Esophagus squamous epithelium (tissue), 5 donors: ENCODE data around the gene ATXN1. TPM values are rescaled to one million over a fixed set of nuclear protein-coding genes. Genes with fewer than 3 reads are reported as not detected.

Experiments
- DNase-seq: peaks from one replicate; lab custom pipeline; 2025; lab: John Stamatoyannopoulos, UW
- H3K27ac ChIP-seq, 4 donors: fragments of 200-600 bp; sonication (generic); one replicate each; pipeline ENCODE4 v1.5.1; 2016 to 2019; ENCODE audit warnings: mild to moderate bottlenecking in 1 of 4
- H3K27me3 ChIP-seq, 4 donors: fragments of 200-600 bp; sonication (generic); 1 replicate in 3 of 4; 2 replicates in 1 of 4; pipeline versions ENCODE4 v1.5.1 to v1.6.0; 2017 to 2021; ENCODE audit warnings: antibody characterized with exemption in 1 of 4
- H3K36me3 ChIP-seq, 3 donors: fragments of 200-600 bp; sonication (generic); one replicate each; pipeline ENCODE4 v1.5.1; 2016 to 2019
- H3K4me1 ChIP-seq, 3 donors: fragments of 200-600 bp; sonication (generic); one replicate each; pipeline ENCODE4 v1.5.1; 2017 to 2019
- H3K4me3 ChIP-seq, 4 donors: fragments of 200-600 bp; sonication (generic); 1 replicate in 3 of 4; 2 replicates in 1 of 4; pipeline ENCODE4 v1.5.1; 2016 to 2019; ENCODE audit warnings: mild to moderate bottlenecking in 2 of 4, moderate library complexity in 1 of 4
- H3K9me3 ChIP-seq, 3 donors: fragments of 200-600 bp; sonication (generic); one replicate each; pipeline ENCODE4 v1.5.1; 2016 to 2019
- CTCF ChIP-seq, 6 experiments: fragments of 450-650 bp in 4 of 6; fragments of 200-600 bp in 2 of 6; sonication (generic) in 2 of 6; IDR thresholded peaks; one replicate each; pipeline ENCODE4 v1.5.1; 2016 to 2019; ENCODE audit warnings: antibody characterized with exemption in 6 of 6, mild to moderate bottlenecking in 4 of 6, moderate library complexity in 4 of 6
- POLR2A ChIP-seq, 4 donors: fragments of 450-650 bp; IDR thresholded peaks; one replicate each; pipeline ENCODE4 v1.6.1; 2017; ENCODE audit warnings: antibody characterized with exemption in 4 of 4, mild to moderate bottlenecking in 4 of 4, moderate library complexity in 3 of 4
- WGBS, 2 donors: methylation state at CpG; one replicate each; pipeline ENCODE4 v1.1.5; 2018; 5-methylcytosine and 5-hydroxymethylcytosine counted together
- intact Hi-C: fragments of 100-400 bp; cut with DNase I; formaldehyde crosslinking; loops from one replicate; pipeline ENCODE4 v1.15.0; 2022
- total RNA-seq, 4 donors: library from RNA; depleted of rRNA; stranded (reverse); fragments of >200 nt; gene quantifications; one replicate each; pipeline ENCODE4 v1.1.0, GENCODE V29; 2016
- donor health status: DM: yes; HTN: yes; CAD: no.

Gene ATXN1
- total RNA-seq, 4 donors from 2014 or later, result 17.5 to 50.5 (median 28.5) TPM

DNA sequence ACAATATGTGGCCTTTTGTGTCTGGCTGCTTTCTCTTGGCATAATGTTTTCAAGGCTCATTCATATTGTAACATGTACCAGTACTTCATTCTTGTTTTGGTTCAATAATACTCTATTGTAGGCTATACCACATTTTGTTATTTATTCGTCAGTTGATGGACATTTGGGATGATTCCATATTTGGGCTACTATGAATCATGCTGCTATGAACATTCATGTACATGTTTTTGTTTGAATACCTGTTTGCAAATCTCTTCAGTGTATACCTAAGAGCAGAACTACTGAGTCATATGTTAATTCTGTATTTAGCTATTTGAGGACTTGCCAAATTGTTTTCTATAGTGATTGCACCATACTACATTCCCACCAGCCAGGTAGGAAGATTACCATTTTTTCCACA lies 263.0 kb downstream of the ATXN1 start:
- peak overlapping the region in 3 of 4 donors; percentile 15 to 64 (median 51) for H3K27ac ChIP-seq
- peaks cover 16 to 65% (median 21%) of the 10 kb centered on the region in 3 donors for H3K4me1 ChIP-seq
- no peak for DNase-seq
- H3K9me3 ChIP-seq, result no peaks in the 10 kb centered on the region
- intact Hi-C loops, result no loop called here
- no peaks in the 10 kb centered on the region for H3K27me3 ChIP-seq
- H3K4me3 ChIP-seq, result no peak overlapping the region
- TF ChIP-seq CTCF (IDR thresholded peaks at IDR 0.05) (no peak), POLR2A (IDR thresholded peaks at IDR 0.05) (no peak)
- H3K36me3 ChIP-seq, result no peaks in the 10 kb centered on the region
- WGBS, 2 donors, result 38 to 45% methylated on average over 1 of the region's 1 CpG

DNA sequence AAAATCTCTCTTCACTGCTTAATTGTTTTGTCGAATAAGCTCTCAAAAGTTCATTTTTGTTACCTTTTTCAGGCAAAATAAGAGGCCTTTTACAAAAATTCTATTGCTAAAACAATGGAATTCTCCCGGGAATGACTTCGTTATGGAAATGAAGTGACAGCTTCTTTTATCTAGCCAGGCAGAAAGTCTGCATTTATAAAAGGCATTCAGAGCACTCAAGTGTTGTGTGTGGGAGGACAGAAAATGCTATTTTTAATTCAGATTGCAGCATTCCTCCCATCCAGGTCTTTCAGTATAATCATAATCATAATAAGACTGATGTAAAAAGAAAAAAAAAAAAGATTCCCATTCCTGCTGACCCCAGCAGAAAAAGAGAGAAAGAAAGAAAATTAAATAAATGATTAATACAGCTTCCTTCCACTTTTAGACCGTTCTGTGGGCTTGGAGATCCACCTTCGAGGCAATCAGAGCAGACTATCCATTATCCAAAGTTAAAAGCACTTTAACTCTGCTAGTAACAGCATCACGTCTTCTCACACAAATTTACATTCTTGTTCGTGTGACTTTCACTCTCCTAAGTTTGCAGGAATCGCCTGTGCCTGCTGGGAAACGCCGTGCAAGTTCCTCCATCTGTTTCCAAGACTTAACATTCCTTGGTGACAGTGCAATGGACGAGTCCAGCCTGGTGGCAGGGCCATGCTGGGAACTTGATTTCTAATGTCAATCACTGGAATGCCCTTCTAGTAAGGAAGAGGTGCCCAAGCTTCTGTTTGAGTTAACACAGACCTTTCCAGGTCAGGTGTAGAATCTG lies 264.1 kb downstream of the ATXN1 start:
- H3K9me3 ChIP-seq, result no peaks in the 10 kb centered on the region
- H3K27me3 ChIP-seq, result no peaks in the 10 kb centered on the region
- H3K4me3 ChIP-seq, result no peak overlapping the region
- peak overlapping the region in 3 of 4 donors; percentile 15 to 64 (median 51) for H3K27ac ChIP-seq
- H3K36me3 ChIP-seq, result no peaks in the 10 kb centered on the region
- TF ChIP-seq CTCF (IDR thresholded peaks at IDR 0.05) (no peak), POLR2A (IDR thresholded peaks at IDR 0.05) (no peak)
- WGBS, 2 donors, result 44 to 51% methylated on average over 11 of the region's 11 CpGs
- no peak for DNase-seq
- H3K4me1 ChIP-seq, result peaks cover 16 to 65% (median 21%) of the 10 kb centered on the region in 3 donors
- intact Hi-C loops, result no loop called here

- Histone ChIP-seq H3K9me3 (no peaks in the 10 kb centered on the region), H3K36me3 (no peaks in the 10 kb centered on the region), H3K4me3 (no peak overlapping the region), H3K27me3 (no peaks in the 10 kb centered on the region), H3K4me1 (peaks cover 16 to 65% (median 21%) of the 10 kb centered on the region in 3 donors), H3K27ac (peak overlapping the region in 2 of 4 donors; percentile 5 to 45)
- DNase-seq, result no peak
- 41 to 47% methylated on average over 5 of the region's 5 CpGs for WGBS, 2 donors
- TF ChIP-seq CTCF (IDR thresholded peaks at IDR 0.05) (peak in 4 of 6 experiments; percentile 20 to 53 (median 34)), POLR2A (IDR thresholded peaks at IDR 0.05) (no peak)
- intact Hi-C loops, result no loop called here
These were observed 265.1 kb downstream of the ATXN1 start for GRCh38 chr6:16496210-16496609.

DNA sequence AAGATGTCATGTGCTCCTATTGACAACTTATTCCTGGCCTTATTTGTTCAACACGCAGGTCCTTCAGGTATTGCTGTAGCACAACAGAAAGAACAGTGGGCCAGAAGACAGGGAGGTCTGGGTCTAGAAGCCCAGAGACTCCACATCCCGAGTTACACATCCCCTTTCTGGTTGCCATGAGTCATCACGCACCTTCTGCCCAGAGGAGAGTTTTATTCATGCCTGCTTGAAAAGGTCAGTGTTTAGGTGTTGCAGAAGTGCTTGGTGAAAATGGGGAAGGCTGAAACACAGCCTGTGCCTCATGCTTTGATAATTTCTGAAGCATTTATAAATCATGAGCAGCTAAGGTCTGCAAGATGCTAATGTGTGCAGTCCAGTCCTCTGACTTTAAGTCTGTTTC lies 266.5 kb downstream of the ATXN1 start:
- Histone ChIP-seq H3K36me3 (no peaks in the 10 kb centered on the region), H3K9me3 (no peaks in the 10 kb centered on the region), H3K4me1 (peaks cover 16 to 69% (median 21%) of the 10 kb centered on the region in 3 donors), H3K27me3 (no peaks in the 10 kb centered on the region), H3K4me3 (no peak overlapping the region), H3K27ac (no peak overlapping the region)
- 49 to 63% methylated on average over 3 of the region's 3 CpGs for WGBS, 2 donors
- no peak for TF ChIP-seq POLR2A (IDR thresholded peaks at IDR 0.05)
- TF ChIP-seq CTCF (IDR thresholded peaks at IDR 0.05), result no peak
- DNase-seq, result no peak
- intact Hi-C loops, result no loop called here

DNA sequence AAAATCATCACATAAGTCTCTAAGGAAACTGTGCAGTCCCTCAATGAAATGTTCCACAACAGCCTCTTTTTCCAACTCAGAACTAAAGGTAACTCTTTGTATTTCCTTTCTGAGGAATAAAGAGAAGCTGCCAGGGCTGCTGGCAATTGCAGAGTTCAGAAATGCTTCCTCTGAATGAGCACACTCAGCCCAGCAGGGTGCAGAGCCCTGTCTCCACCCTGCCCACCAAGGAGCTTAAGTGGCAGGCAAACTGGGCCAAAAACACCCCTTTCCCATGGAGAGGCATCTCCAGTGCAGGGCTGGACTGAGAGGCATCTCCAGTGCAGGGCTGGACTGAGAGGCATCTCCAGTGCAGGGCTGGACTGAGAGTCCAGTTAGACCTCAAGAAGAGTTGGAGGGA lies 267.5 kb downstream of the ATXN1 start:
- intact Hi-C loops, result no loop called here
- no peak for TF ChIP-seq POLR2A (IDR thresholded peaks at IDR 0.05)
- no peak for TF ChIP-seq CTCF (IDR thresholded peaks at IDR 0.05)
- H3K4me3 ChIP-seq, result no peak overlapping the region
- peaks cover 18 to 69% (median 21%) of the 10 kb centered on the region in 3 donors for H3K4me1 ChIP-seq
- no peak overlapping the region for H3K27ac ChIP-seq
- no peak for DNase-seq
- H3K9me3 ChIP-seq, result no peaks in the 10 kb centered on the region
- H3K36me3 ChIP-seq, result no peaks in the 10 kb centered on the region
- no peaks in the 10 kb centered on the region for H3K27me3 ChIP-seq
